Ishikawa (cell line): ENCODE data around the gene MYO15B.

Experiments used
- EP300 ChIP-seq: IDR thresholded peaks from 2 replicates; pipeline ENCODE4 v1.6.1; 2012; ENCODE audit warnings: borderline replicate concordance
- RAD21 ChIP-seq: IDR thresholded peaks from 2 replicates; pipeline ENCODE4 v1.6.1; 2012; ENCODE audit warnings: low read depth
- TEAD4 ChIP-seq: IDR thresholded peaks from 2 replicates; pipeline ENCODE4 v1.6.1; 2012
- YY1 ChIP-seq: IDR thresholded peaks from 2 replicates; pipeline ENCODE4 v1.6.1; 2012; ENCODE audit warnings: low read depth
- ZBTB7A ChIP-seq: IDR thresholded peaks from 2 replicates; pipeline ENCODE4 v1.6.1; 2012; ENCODE audit warnings: low read depth
- TF ChIP-seq, protein P1 (sequence below): IDR thresholded peaks from 2 replicates; pipeline ENCODE4 v1.6.1; 2012

DNA sequence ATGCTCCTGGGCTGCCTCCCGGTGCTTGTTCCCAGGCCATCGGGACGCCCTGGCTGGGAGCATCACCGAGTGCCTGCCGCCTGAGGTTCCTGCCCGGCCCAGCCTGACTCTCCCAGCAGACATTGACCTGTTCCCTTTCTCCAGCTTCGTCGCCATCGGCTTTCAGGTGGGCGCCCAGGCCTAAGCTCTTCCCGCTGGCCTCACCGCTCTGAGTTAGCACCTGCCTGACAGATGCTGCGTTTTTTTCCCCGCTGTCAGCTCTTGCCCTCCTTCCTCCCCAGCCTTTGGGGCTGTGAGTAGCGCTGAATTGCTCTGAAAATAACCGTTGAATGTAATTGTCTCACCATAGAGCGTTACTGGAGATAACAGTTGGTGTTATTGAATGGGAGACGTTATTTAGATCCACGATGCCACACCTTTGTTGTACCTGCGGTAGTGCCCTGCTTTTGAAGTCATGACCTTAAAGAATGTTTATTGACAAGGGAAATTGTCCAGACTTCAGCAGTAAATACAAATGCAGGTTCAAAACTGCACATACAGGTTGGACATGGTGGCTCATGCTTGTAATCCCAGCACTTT lies 24.3 kb downstream of the MYO15B start:
- TF ChIP-seq EP300 (no peak), TEAD4 (no peak), RAD21 (no peak), YY1 (no peak), ZBTB7A (no peak)
- TF ChIP-seq, protein P1, sequence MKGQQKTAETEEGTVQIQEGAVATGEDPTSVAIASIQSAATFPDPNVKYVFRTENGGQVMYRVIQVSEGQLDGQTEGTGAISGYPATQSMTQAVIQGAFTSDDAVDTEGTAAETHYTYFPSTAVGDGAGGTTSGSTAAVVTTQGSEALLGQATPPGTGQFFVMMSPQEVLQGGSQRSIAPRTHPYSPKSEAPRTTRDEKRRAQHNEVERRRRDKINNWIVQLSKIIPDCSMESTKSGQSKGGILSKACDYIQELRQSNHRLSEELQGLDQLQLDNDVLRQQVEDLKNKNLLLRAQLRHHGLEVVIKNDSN = no peak
